HEK293 (cell line): Measurements from ENCODE around the gene PLAC1.

Experiments used
- CTCF ChIA-PET: fragments of 350-600 bp; formaldehyde crosslinking; extraction: SDS; loops from one replicate; lab custom pipeline; 2021; ENCODE audit warnings: antibody characterized with exemption; lab: Yijun Ruan, JAX
- POLR2A ChIA-PET: fragments of 300-600 bp; formaldehyde crosslinking; extraction: SDS; loops from one replicate; lab custom pipeline; 2020; ENCODE audit warnings: antibody characterized with exemption, inconsistent platforms; lab: Yijun Ruan, JAX
- H3K27ac ChIP-seq: fragments of 200-500 bp; sonication (Bioruptor generic); 2 replicates; pipeline ENCODE4 v1.5.1; 2014; ENCODE audit warnings: low read depth, low read length, control low read depth, inconsistent platforms; ENCODE audit errors: extremely low read depth
- H3K36me3 ChIP-seq, 2 experiments: fragments of 200-500 bp in 1 of 2; sonication (Bioruptor generic) in 1 of 2; 1 replicate in 1 of 2; 2 replicates in 1 of 2; pipeline ENCODE4 v1.5.1; 2014 to 2017; ENCODE audit warnings: inconsistent platforms in 2 of 2, low read length in 2 of 2; ENCODE audit not compliant: control insufficient read depth in 2 of 2, insufficient read depth in 1 of 2
- H3K4me1 ChIP-seq: fragments of 200-500 bp; sonication (Bioruptor generic); 2 replicates; pipeline ENCODE4 v1.5.1; 2014; ENCODE audit warnings: mild to moderate bottlenecking, low read length, inconsistent platforms; ENCODE audit not compliant: control insufficient read depth, insufficient read depth
- H3K4me3 ChIP-seq: 2 replicates; pipeline ENCODE4 v1.5.1; 2011; ENCODE audit warnings: low read depth, mild to moderate bottlenecking, control low read depth, low read length, moderate library complexity
- H3K9me3 ChIP-seq: fragments of 200-500 bp; sonication (Bioruptor generic); 2 replicates; pipeline ENCODE4 v1.5.1; 2014; ENCODE audit warnings: low read depth, low read length, inconsistent platforms; ENCODE audit not compliant: control insufficient read depth, insufficient read depth
- BCL6B ChIP-seq: fragments of 450-650 bp; formaldehyde crosslinking; IDR thresholded peaks from 2 replicates; pipeline ENCODE4 v1.5.1; 2017; ENCODE audit warnings: missing biosample characterization, missing genetic modification characterization
- HIC1 ChIP-seq: fragments of 450-650 bp; formaldehyde crosslinking; IDR thresholded peaks from 2 replicates; pipeline ENCODE4 v1.5.1; 2016; ENCODE audit warnings: missing biosample characterization, missing genetic modification characterization
- IKZF3 ChIP-seq: fragments of 450-650 bp; IDR thresholded peaks from 2 replicates; pipeline ENCODE4 v1.5.0; 2018; ENCODE audit warnings: missing biosample characterization, mild to moderate bottlenecking, missing genetic modification characterization, moderate library complexity
- KLF7 ChIP-seq: fragments of 450-650 bp; formaldehyde crosslinking; IDR thresholded peaks from 2 replicates; pipeline ENCODE4 v1.5.1; 2016; ENCODE audit warnings: missing biosample characterization, missing genetic modification characterization, borderline replicate concordance
- MZF1 ChIP-seq: fragments of 450-650 bp; formaldehyde crosslinking; IDR thresholded peaks from 2 replicates; pipeline ENCODE4 v1.5.1; 2017; ENCODE audit warnings: missing biosample characterization, missing genetic modification characterization, borderline replicate concordance
- OVOL3 ChIP-seq: fragments of 450-650 bp; formaldehyde crosslinking; IDR thresholded peaks from 2 replicates; pipeline ENCODE4 v1.5.1; 2016; ENCODE audit warnings: missing biosample characterization, missing genetic modification characterization
- YY1 ChIP-seq: fragments of 450-650 bp; formaldehyde crosslinking; IDR thresholded peaks from 2 replicates; pipeline ENCODE4 v1.5.1; 2018; ENCODE audit warnings: missing biosample characterization, missing genetic modification characterization
- ZFP69B ChIP-seq: fragments of 450-650 bp; formaldehyde crosslinking; IDR thresholded peaks from 2 replicates; pipeline ENCODE4 v1.5.1; 2016; ENCODE audit warnings: missing biosample characterization, missing genetic modification characterization
- ZNF121 ChIP-seq: fragments of 450-650 bp; formaldehyde crosslinking; IDR thresholded peaks from 2 replicates; pipeline ENCODE4 v1.5.1; 2016; ENCODE audit warnings: missing biosample characterization, missing genetic modification characterization
- ZNF146 ChIP-seq: fragments of 450-650 bp; formaldehyde crosslinking; IDR thresholded peaks from 2 replicates; pipeline ENCODE4 v1.5.1; 2016; ENCODE audit warnings: missing biosample characterization, missing genetic modification characterization
- ZNF18 ChIP-seq: fragments of 450-650 bp; formaldehyde crosslinking; IDR thresholded peaks from 2 replicates; pipeline ENCODE4 v1.5.1; 2016; ENCODE audit warnings: missing biosample characterization, missing genetic modification characterization
- ZNF341 ChIP-seq: fragments of 450-650 bp; formaldehyde crosslinking; IDR thresholded peaks from 2 replicates; pipeline ENCODE4; 2016; ENCODE audit warnings: low read depth, missing biosample characterization, missing genetic modification characterization
- ZNF544 ChIP-seq: fragments of 450-650 bp; formaldehyde crosslinking; IDR thresholded peaks from 2 replicates; pipeline ENCODE4 v1.5.0; 2017; ENCODE audit warnings: missing biosample characterization, missing genetic modification characterization
- ZNF560 ChIP-seq: fragments of 450-650 bp; formaldehyde crosslinking; IDR thresholded peaks from 2 replicates; pipeline ENCODE4 v1.5.1; 2017; ENCODE audit warnings: missing biosample characterization, missing genetic modification characterization, borderline replicate concordance
- ZNF600 ChIP-seq: fragments of 450-650 bp; formaldehyde crosslinking; IDR thresholded peaks from 2 replicates; pipeline ENCODE4 v1.5.1; 2016; ENCODE audit warnings: missing biosample characterization, missing genetic modification characterization
- ZNF623 ChIP-seq: fragments of 450-650 bp; formaldehyde crosslinking; IDR thresholded peaks from 2 replicates; pipeline ENCODE4 v1.5.1; 2016; ENCODE audit warnings: missing biosample characterization, missing genetic modification characterization
- ZNF664 ChIP-seq: fragments of 450-650 bp; formaldehyde crosslinking; IDR thresholded peaks from 2 replicates; pipeline ENCODE4 v1.5.1; 2016; ENCODE audit warnings: missing biosample characterization, missing genetic modification characterization
- ZNF701 ChIP-seq: fragments of 450-650 bp; formaldehyde crosslinking; IDR thresholded peaks from 2 replicates; pipeline ENCODE4 v1.5.1; 2016; ENCODE audit warnings: missing biosample characterization, missing genetic modification characterization
- ZNF76 ChIP-seq: fragments of 450-650 bp; formaldehyde crosslinking; IDR thresholded peaks from 2 replicates; pipeline ENCODE4; 2016; ENCODE audit warnings: low read depth, missing biosample characterization, missing genetic modification characterization, borderline replicate concordance
- ZNF768 ChIP-seq: fragments of 450-650 bp; formaldehyde crosslinking; IDR thresholded peaks from 2 replicates; pipeline ENCODE4 v1.5.1; 2018; ENCODE audit warnings: missing biosample characterization, mild to moderate bottlenecking, missing genetic modification characterization
- ZNF791 ChIP-seq: fragments of 450-650 bp; formaldehyde crosslinking; IDR thresholded peaks from 2 replicates; pipeline ENCODE4 v1.5.1; 2016; ENCODE audit warnings: missing biosample characterization, missing genetic modification characterization
- ZNF830 ChIP-seq: fragments of 450-650 bp; IDR thresholded peaks from 2 replicates; pipeline ENCODE4 v1.5.0; 2018; ENCODE audit warnings: missing biosample characterization, missing genetic modification characterization, low read depth, mild to moderate bottlenecking, moderate library complexity
- ZSCAN30 ChIP-seq: fragments of 450-650 bp; IDR thresholded peaks from 2 replicates; pipeline ENCODE4 v1.5.1; 2018; ENCODE audit warnings: missing biosample characterization, mild to moderate bottlenecking, missing genetic modification characterization, moderate library complexity

The PLAC1 gene

GRCh38 chrX:134688839-134689238 is 30.6 kb upstream of the PLAC1 start (continued):
- no peak for TF ChIP-seq ZNF768 (tag by site-specific recombination)

- TF ChIP-seq ZNF544 (no peak), ZNF701 (tag by site-specific recombination) (no peak), ZNF146 (tag by site-specific recombination) (no peak)
- Histone ChIP-seq H3K9me3 (no peaks in the 10 kb centered on the region), H3K27ac (no peak overlapping the region), H3K4me3 (no peak overlapping the region), H3K4me1 (no peaks in the 10 kb centered on the region), H3K36me3 (no peaks in the 10 kb centered on the region)
- ChIA-PET CTCF (no interaction called here), POLR2A (no interaction called here)
Measured at GRCh38 chrX:134688031-134688823, 30.0 kb upstream of the PLAC1 start.

- TF ChIP-seq ZNF18, result no peak
- TF ChIP-seq ZSCAN30 (tag by site-specific recombination), result no peak
- TF ChIP-seq YY1 (tag by site-specific recombination), result no peak
- no peak for TF ChIP-seq ZNF560 (tag by site-specific recombination)
- no peak for TF ChIP-seq ZNF121 (tag by site-specific recombination)
- no peak for TF ChIP-seq HIC1 (tag by site-specific recombination)
- no peak for TF ChIP-seq BCL6B (tag by site-specific recombination)
- no peak for TF ChIP-seq ZNF76 (tag by site-specific recombination)
- no peak for TF ChIP-seq ZNF600 (tag by site-specific recombination)
- TF ChIP-seq ZNF664 (tag by site-specific recombination), result no peak
- TF ChIP-seq ZNF623 (tag by site-specific recombination), result no peak
- TF ChIP-seq ZNF830 (tag by site-specific recombination), result no peak
- no peak for TF ChIP-seq OVOL3 (tag by site-specific recombination)
- no peak for TF ChIP-seq MZF1 (tag by site-specific recombination)
- no peak for TF ChIP-seq KLF7 (tag by site-specific recombination)
- no peak for TF ChIP-seq ZFP69B (tag by site-specific recombination)
- TF ChIP-seq IKZF3 (tag by site-specific recombination), result no peak
- TF ChIP-seq ZNF341 (tag by site-specific recombination), result no peak
- TF ChIP-seq ZNF791 (tag by site-specific recombination), result no peak
- TF ChIP-seq, all 188 proteins: peak for 0
- no peak overlapping the region for H3K27ac ChIP-seq
- H3K9me3 ChIP-seq, result no peaks in the 10 kb centered on the region
- H3K4me1 ChIP-seq, result no peaks in the 10 kb centered on the region
- H3K4me3 ChIP-seq, result no peak overlapping the region
- POLR2A ChIA-PET, result interaction anchor here (0.6 kb wide), 1 partner anchor 30 kb away, joined by 4 read pairs; no protein-coding TSS in a partner anchor
- no peaks in the 10 kb centered on the region for H3K36me3 ChIP-seq
- CTCF ChIA-PET, result no interaction called here
Measured at GRCh38 chrX:134685668-134686067, 27.4 kb upstream of the PLAC1 start.
